Stimulated activated CD4-positive, alpha-beta T cell treated with anti-CD3 and anti-CD28 coated beads, Interleukin-2, amount 100 ng/mL, for 24 hours (primary cell): ENCODE results near the gene CELF5.
"Not testable (repeated sequence)": the region's sequence is repeated elsewhere in the genome, so short reads cannot be mapped to it uniquely, and the experiment has no call there.

Experiments used
- DNase-seq, 2 donors: peaks; one replicate each; pipeline ENCODE4 v3.0.0-alpha.2; 2020

Gene CELF5

GRCh38 chr19:3208317-3209207 lies 15.9 kb upstream of the CELF5 start:
- no peak for DNase-seq

DNA sequence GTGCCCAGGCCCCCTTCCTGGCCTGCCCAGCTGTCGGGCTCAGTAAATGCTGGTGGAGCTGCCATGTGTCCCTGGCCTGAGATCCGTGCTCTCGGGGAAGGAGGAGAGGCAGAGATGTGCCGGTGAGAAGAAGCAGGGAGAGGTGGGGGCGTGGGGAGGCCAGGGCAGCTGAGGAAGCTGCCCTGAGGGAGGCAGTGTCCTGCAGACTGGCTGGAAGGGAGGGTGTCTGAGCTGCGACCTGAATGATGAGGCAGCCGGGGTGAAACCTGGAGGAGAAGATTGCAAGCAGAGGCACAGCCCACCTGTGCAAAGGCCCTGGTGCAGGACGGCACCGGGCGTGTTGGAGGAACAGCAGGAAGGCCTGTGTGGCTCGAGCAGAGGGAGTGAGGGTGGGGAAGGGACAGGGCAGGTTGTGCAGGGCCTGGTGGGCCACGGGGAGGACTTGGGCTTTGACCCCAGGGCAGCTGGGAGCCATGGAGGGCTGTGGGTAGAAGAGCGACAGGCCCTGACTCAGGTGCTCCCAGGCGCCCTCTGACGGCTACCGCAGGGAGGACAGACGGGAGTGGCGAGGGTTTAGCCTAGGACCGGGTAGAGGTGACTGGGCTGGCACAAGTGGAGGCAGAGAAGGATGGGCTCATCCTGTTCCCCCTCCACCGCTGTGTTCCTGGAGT lies 14.0 kb upstream of the CELF5 start:
- peak; percentile 79 to 84 for DNase-seq

GRCh38 chr19:3211191-3211590 lies 13.3 kb upstream of the CELF5 start:
- DNase-seq = no peak

DNA sequence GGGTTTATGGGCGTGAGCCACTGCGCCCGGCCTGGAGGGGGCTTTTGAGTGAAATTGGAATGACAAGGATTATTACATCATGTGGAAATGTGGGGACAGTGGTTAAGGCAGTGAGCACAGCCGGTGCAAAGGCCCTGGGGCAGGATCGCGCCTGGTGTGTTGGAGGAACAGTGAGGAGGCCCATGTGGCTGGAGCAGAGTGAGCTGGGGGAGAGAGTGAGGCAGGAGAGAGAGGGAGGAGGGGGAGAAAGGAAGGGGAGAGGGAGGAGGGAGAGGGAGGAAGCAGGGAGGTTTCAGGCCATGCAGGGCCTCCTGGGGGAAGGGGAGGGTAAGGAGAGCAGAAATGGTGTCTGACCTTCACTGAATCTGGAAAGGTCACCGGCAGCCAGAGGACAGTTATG lies 11.3 kb upstream of the CELF5 start:
- DNase-seq = no peak

DNA sequence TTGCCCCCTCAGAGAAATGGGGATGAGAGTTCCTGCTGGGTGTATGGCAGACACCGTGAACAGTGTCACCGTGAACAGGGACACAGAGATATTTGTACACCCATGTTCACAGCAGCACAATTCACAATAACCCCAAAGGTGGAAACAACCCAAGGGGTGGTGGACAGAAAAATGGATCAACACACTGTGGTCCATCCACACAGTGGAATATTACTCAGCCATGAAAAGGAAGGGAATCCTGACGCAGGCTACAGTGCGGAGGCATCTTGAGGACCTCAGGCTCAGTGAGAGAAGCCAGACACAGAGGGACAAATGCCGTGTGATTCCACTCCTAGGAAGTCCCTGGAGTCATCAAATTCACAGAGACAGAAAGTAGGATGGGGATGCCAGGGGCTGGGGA lies 7.6 kb upstream of the CELF5 start:
- DNase-seq = no peak

DNA sequence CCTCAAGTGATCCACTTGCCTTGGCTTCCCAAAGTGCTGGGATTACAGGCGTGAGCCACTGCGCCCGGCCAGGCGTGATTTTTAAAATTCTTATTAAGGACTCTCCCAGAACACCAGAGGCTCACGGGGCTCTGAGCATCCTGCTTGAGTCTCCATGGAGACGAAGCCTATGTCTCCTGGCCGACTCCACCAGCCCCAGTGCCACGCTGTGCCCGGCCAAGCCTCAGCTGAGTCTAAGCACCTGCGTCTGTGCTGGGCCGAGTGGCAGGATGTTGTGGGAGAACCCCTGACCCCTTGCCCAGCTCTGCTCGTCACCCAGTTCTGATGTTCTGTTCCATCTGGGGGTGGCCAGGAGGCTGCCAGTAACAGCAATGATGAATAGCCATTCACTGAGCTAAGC lies 3.9 kb upstream of the CELF5 start:
- DNase-seq = no peak

DNA sequence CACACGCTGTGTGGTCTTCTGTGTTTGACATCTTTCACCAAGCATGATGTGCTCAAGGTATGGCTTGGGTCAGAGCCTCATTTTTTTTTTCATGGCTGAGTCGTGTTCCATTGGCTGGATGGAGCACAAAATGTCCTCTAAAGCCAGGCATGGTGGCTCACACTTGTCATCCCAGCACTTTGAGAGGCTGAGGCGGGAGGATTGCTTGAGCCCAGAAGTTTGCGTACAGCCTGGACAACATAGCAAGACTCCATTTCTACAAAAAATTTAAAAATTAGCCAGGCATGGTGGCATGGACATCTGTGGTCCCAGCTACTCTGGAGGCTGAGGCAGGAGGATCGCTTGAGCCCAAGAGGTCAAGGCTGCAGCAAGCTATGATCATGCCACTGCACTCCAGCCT lies 2.9 kb upstream of the CELF5 start:
- not testable (repeated sequence) for DNase-seq

- DNase-seq = no peak
Measured at GRCh38 chr19:3222709-3223108, 1.8 kb upstream of the CELF5 start.

DNA sequence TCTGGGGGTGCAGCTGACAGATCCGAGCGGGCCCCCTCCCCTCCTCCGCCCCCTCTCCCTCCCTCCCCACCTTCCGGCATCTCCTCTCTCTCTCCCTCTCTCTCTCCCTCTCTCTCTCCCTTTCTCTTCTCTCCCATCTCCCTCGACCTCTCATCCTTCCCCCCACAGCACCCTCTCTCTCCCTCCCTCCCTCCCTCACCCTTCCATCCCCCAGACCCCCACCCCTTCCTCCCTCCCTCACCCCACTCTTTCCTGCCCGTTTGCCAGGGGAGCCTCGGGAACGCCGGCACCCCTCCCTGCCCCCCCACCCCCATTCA lies 666 bp downstream of the CELF5 start:
- no peak for DNase-seq

DNA sequence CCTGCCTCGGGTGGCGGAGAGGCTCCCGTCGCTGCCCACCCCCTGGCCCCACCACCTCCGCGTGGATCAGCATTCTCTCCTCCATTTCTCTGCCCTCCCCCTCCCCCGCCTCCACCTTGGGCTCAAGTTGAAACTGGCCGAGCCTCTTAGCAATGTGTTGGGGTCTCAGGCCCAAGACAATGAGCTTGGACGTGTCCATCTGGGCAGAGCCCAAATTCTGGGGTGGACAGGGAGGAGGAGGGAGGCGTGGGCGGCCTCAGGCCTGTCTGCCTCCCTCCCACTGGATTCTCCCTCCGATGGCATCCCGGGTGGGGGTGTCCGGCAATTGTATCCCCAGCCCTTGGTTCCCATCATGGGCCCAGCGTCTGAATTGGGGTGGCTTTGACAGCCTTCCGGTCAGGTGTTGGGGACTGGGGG lies 1.2 kb downstream of the CELF5 start:
- DNase-seq = no peak

DNA sequence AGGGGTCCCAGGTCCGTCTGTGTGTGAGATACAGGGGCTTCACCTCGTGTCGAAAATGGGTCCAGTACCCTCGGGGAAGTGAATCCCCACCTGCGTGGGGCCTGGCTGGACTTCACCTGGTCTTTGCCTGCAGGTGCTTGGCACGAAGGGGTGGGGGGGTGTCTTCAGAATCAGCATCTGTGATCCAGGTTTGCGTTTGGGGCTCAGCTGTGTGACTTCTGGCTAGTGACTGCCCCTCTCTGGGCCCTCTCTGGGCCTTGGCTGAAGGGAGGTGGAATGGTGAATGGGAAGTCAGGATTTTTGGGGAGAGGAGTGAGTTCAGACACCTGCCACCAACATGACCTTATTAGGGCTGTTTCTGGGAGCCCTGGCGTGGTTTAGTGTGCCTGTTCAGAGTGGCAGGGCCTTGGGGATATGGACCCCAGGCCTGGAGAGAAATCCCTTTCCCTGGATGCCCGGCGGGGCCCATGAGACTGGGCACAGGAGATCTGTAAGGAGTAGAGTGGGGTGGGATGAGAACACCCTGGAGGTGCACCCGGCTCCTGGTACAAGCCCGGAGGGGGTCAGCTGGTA lies 2.7 kb downstream of the CELF5 start:
- no peak for DNase-seq

DNA sequence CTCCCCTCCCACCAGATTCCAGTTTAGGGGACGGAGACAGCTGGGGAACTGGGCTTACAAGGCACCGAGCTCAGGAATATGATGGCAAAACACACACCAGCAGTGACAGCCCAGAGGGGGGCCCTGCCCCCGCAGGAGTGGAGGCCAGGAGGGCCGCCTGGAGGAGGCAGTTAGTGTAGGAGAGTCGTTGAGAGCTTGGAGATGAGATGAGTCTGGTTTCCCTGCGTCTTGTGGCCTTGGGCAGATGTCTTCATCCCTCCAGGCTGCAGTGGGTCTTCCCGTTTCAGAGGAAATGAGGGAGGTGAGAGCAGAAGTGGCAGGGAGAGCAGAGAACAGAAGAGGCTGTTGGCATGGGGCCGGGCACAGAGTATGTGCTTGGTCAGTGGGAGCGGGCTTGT lies 4.9 kb downstream of the CELF5 start:
- no peak for DNase-seq

DNA sequence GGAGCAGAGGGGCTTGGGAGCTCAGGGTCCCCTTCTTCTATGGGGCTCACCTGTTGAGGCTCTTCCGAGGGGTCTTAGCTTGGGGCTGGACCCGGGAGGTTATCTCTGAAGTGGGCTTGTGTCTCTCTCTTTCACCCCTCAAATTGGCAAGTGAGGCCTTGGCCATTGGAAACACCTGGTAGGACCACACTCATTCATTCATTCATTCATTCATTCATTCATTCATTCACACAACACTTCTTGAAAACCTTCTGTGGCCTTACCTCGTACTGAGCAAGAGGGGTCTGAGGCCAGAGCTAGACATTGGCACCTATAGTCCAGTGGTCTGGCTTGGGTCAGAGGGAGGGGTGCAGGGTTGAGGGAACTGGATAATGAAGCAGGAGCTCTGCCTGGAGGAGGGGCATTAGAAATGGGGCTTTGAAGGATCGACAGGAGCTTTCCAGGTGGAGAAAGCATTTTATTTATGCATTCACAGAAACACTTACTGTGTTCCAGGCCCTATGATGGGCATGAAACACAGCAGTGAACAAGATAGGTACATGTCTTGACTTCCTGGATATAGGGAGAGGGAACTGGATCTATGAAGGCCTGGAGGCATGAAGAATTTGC lies 5.5 kb downstream of the CELF5 start:
- no peak for DNase-seq

- DNase-seq = no peak
Measured at GRCh38 chr19:3231288-3231687, 6.8 kb downstream of the CELF5 start.

DNA sequence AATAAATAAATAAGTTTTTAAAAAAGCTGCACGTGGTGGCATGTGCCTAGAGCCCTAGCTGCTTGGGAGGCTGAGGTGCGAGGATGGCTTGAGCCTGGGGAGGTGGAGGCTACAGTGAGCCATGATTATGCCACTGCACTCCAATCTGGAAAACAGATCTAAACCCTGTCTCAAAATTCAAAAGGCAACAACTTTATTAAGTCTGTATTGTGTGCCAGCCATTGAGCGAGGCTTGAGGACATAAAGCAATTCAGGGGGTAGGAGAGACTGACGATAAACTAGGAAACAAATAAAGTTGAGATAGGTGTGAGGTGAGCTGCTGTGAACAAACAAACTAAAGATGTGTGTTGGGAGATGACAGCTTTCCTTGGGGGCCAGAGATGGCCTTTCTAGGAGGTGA lies 8.7 kb downstream of the CELF5 start:
- DNase-seq = no peak

GRCh38 chr19:3233831-3234230 lies 9.4 kb downstream of the CELF5 start:
- no peak for DNase-seq

GRCh38 chr19:3234800-3235199 lies 10.3 kb downstream of the CELF5 start:
- peak; percentile 32 to 56 for DNase-seq

GRCh38 chr19:3235604-3236003 lies 11.1 kb downstream of the CELF5 start:
- not testable (repeated sequence) for DNase-seq

- no peak for DNase-seq
Measured at GRCh38 chr19:3236272-3236671, 11.8 kb downstream of the CELF5 start.

DNA sequence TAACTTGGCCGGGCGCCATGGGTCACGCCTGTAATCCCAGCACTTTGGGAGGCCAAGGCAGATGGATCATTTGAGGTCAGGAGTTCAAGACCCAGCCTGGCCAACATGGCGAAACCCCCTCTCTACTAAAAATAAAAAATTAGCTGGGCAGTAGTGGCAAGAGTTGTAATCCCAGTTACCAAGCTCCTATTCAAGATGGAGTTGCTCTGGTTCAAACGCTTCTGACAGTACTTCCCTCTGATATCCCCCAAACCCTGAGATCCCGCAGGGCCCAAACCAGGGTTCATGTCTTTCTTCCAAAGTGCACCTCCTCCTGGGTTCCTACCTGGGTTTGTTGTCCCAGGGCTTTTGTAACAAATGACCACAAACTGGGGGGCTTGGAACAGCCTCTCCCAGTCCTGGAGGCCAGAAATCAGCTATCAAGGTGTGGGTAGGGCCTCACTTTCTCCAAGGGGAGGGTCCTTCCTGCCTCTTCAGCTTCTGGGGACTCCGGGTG lies 13.7 kb downstream of the CELF5 start:
- no peak for DNase-seq

- no peak for DNase-seq
Measured at GRCh38 chr19:3239367-3239766, 14.9 kb downstream of the CELF5 start.

DNA sequence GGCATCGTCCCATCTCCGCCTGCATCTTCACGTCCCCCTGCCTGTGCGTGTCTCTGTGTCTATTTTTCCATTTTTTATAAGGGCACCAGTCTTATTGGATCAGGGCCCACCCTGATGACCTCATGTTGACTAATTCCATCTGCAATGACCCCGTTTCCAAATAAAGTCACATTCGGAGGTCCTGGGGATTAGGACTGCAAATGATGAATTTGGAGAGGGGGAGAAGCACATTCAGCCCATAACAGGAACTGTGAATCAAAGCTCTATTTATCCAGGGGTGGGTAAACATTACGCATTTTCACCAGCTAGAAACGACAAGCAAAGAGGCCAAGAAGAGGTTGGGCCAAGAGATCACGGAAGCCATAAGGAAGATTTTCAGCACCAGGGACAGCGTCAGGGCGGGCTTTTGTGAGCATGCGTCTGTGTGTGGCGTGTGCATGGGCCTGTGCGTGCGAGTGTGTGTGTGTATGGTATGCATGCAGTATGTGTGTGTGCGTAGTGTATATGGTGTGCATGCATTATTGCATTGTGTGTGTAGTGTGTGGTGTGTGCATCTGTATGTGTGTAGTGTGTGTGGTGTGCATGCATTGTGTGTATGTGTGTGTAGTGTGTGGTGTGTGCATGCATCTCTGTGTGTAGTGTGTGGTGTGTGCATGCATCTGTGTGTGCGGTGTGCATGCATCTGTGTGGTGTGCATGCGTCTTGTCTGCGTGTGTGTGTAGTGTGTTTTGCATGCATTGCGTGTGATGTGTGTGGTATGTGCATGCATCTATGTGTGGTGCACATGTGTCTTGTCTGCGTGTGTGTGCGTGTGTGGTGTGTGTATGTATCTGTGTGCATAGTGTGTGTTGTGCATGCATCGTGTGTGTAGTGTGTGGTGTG lies 19.6 kb downstream of the CELF5 start:
- DNase-seq = peak; percentile 63 to 64

GRCh38 chr19:3245050-3245449 lies 20.6 kb downstream of the CELF5 start:
- no peak for DNase-seq
